Bone marrow (tissue), 2 donors: ENCODE data around the gene SORT1.

Source experiments
- DNase-seq, 2 donors: peaks; one replicate each; lab custom pipeline; 2025; lab: John Stamatoyannopoulos, UW

SORT1 gene

GRCh38 chr1:109259674-109260557, 137.8 kb downstream of the SORT1 start:
- no peak for DNase-seq
